GM12872 (cell line): Measurements from ENCODE around the gene PSMG3.

Experiments
- CTCF ChIP-seq: IDR thresholded peaks from 3 replicates; pipeline ENCODE4 v1.5.1; 2011; ENCODE audit warnings: low read depth, mild to moderate bottlenecking, low read length, moderate library complexity; ENCODE audit not compliant: insufficient read depth

The PSMG3 gene

GRCh38 chr7:1521456-1521855 is 48.4 kb downstream of the PSMG3 start:
- TF ChIP-seq CTCF = no peak

- TF ChIP-seq CTCF = no peak
Observed at GRCh38 chr7:1520539-1521234, 49.1 kb downstream of the PSMG3 start.
